SIG-M5 (cell line): ENCODE measurements around the gene SLC16A4.
"Not testable (repeated sequence)": the region's sequence is repeated elsewhere in the genome, so short reads cannot be mapped to it uniquely, and the experiment has no call there.

Experiments used
- DNase-seq: peaks from one replicate; lab custom pipeline; 2025; lab: John Stamatoyannopoulos, UW

The SLC16A4 gene

GRCh38 chr1:110390692-110391245 is at the start of gene SLC16A4:
TSS of gene SLC16A4 (minus strand) at chr1:110391026. CDS start at chr1:110389323, 1,703 bp downstream.
- DNase-seq: no peak

GRCh38 chr1:110439873-110440272 is 49.0 kb upstream of the SLC16A4 start:
- not testable (repeated sequence) for DNase-seq

GRCh38 chr1:110438893-110439292 is 48.1 kb upstream of the SLC16A4 start:
- DNase-seq: no peak

GRCh38 chr1:110437645-110438299 is 46.9 kb upstream of the SLC16A4 start:
- not testable (repeated sequence) for DNase-seq

GRCh38 chr1:110436635-110437034 is 45.8 kb upstream of the SLC16A4 start:
- no peak for DNase-seq

- DNase-seq: no peak
Observed at GRCh38 chr1:110434946-110435345, 44.1 kb upstream of the SLC16A4 start.

DNA sequence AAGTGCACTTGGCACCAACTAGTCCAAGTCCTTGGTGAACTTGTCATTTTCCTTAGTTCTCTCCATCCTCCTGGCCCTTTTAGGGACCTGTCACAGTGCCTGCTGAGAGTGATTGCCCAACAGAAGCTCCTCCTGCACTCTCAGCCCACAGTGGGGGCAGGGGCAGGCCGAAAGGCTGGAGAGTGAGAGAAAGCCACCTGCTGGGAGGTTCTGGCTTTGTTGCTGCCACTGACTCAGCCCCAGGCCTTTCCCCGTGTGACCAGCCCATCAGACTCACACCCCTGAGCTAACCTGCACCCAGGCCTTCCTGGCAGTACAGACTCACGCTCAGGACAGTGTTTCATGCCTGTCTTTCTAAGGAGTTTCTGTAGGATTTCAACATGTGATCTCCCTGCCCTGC is 43.0 kb upstream of the SLC16A4 start:
- DNase-seq: no peak

GRCh38 chr1:110433213-110433612 is 42.4 kb upstream of the SLC16A4 start:
- no peak for DNase-seq

DNA sequence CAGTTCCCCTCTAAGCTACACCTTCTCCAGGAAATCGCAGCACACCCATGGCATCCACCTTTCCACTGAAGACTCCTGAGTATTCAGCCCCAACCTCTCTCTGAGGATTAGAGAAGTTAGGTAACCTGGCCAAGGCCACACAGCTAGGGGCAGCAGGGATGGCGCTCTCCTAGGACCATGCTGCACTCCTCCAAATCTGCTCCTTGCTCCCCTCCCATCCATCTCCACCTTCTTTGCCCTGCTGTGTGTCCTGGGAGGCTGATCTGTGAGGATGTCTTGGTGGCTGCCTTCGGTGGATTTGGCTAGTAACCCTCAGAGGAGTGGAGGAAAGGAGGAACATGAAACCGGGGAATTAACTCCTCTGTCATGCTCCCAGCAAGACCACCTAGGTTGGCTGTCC is 40.1 kb upstream of the SLC16A4 start:
- no peak for DNase-seq

GRCh38 chr1:110430366-110430765 is 39.5 kb upstream of the SLC16A4 start:
- no peak for DNase-seq

GRCh38 chr1:110428946-110429345 is 38.1 kb upstream of the SLC16A4 start:
- no peak for DNase-seq

DNA sequence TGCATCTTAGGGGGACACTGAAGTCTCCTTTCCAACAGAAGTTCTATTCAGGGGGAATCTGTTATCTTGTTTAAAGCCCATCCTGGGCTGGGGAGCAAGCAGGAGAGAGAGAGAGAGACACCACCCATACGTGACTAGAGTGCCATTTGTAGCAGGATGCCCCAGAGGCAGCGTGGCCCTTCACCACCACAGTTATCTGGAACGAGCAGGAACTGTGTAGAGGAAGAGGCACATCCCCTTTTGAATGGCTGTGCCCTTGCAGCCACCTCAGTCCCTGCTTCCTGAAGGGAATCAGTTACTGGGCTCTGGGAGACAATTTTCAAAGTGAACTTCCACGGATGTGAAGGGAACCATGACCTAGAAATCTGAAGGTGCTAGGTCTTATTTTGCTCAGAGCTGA is 36.0 kb upstream of the SLC16A4 start:
- no peak for DNase-seq

DNA sequence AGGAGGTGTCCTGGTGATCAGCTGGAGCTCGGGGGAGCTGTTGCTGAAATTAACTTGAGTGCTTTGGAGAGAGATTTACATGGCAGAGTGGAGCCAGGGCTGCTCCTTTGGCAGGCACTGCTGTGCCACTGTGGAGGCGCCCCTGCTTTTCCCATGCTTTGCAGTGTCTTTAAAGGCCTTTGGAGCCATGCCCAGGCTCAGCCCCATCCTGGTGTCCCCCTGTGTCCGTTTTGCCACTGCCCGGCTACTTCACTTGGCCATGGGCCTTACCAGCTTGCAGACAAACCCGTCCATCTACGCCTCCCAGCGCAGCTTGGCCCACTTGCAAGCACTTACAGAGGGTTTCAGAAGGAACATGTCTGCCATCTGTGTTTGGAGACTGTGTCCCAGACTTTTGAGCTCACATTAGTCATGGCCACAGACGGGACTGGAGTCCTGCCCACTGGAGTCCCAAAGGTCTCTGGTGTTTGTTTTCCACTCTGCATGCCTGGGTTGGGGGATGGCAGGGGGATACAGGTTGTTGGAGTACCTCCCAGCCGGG is 34.9 kb upstream of the SLC16A4 start:
- no peak for DNase-seq

GRCh38 chr1:110424699-110425611 is 34.1 kb upstream of the SLC16A4 start:
- DNase-seq: no peak

DNA sequence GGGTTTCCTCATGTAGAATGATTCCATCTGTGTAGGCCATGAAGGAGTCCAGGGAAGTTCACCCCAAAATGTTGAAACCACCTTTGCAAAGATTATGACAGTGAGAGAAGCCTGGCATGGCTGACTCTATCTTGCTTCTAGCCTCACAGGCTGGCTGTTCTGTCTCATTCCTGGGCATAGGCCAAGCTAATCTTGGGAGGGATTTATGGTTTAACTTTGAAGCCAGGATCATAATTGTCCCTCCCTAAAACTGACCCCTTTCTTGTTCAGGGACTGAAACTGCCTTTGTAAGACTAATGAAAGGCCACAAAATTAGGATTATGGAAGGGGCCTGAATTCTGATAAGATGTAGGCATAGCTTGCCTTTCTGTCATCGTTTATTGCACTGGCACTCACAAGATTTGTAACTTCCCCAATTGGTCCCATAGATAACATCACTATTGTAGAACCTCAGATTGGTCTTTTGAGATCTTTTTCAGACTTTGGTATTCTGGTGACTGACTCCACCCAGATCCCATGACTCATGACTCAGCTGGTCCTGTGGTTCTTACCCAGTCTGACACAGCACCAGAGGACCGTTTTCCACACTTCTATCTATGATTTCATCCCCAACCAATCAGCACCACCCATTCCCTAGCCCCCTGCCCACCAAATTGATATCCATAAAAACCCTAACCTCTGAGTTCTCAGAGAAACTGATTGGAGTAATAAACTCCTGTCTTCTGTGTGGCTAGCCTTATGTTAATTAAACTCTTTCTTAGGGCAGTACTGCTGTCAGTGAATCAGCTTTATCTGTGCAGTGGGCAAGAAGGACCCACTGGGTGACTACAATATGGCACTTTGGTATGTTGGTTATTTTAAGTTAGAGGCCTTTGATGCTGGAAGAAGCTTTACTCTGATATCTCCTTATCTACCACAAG is 30.3 kb upstream of the SLC16A4 start:
- DNase-seq: no peak

DNA sequence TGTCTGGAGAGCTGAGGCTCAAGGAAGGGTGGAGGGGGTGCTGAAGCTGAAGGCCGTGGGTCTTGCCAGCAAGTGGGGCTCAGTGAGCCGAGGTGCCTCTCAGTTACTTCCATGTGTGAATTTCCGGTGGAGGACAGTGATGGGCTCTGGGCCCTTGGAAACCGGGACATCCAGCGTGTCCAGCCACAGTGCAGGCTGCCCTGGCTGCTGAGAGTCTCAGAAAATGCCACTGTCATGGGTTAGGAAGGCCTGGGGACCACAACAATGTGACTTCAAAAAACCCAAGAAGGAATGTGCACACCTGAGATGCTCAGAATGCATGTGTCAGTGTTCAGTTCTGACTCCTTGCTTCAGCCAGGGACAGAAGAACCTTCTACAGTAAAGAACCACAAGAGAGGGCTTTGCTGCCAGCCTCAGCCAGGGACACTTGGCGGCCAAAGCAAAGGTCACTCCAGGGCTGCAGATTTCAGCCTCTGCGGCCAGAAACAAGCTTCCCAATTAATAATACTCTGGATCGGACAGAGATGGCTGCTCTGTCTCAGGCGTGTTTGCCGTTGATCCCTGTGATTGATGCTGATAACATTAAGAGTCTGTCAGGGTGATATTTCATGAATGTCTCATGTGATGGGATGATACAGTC is 29.3 kb upstream of the SLC16A4 start:
- DNase-seq: no peak

DNA sequence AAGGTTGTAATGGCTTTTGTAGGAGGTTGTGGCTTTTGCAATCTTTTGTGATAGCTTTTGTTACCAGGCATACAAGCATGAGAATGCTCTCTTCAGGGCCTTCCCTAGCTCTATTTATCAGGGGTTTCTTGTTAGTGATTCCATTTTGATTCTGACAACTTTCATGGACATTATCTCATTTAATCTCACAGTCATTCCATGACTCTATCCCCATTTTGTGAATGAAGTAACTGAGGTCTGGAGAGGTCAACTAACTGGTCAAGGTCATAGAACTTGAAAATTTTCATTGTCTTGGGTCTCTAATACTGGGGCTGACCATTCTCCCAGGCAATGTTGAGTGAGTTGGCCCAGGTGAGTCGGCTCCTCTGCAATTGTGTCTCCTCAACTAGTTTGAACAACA is 27.9 kb upstream of the SLC16A4 start:
- DNase-seq: no peak

- not testable (repeated sequence) for DNase-seq
Observed at GRCh38 chr1:110413045-110413444, 22.2 kb upstream of the SLC16A4 start.

- no peak for DNase-seq
Observed at GRCh38 chr1:110412576-110412975, 21.8 kb upstream of the SLC16A4 start.

DNA sequence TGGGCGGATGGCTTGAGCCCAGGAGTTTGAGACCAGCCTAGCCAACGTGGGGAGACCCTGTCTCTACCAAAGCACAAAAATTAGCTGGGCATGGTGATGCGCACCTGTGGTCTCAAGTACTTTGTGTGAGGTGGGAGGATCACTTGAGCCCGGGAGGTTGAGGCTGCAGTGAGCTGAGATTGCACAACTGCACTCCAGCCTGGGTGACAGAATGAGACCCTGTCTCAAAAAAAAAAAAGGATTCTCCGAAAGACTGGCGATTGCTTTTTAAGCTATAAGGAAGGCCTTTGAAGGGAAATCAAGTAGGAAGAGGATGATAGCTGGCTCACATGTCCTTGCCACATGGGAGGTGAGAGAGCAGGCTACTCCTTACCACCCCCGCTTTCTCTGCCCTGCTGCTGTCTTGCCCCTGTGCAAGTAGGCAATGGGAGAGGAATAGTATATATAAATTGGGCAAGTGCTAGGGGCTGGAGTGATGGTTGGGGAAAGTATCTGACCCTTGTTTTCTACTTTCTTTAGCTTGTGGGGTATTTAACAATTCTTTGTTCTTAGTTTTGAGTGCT is 20.4 kb upstream of the SLC16A4 start:
- no peak for DNase-seq

GRCh38 chr1:110409316-110409715 is 18.5 kb upstream of the SLC16A4 start:
- DNase-seq: no peak
